MCF 10A (cell line): ENCODE data around the gene FAM209A. TPM values are rescaled to one million over a fixed set of nuclear protein-coding genes. Genes with fewer than 3 reads are reported as not detected.
"Not testable (repeated sequence)": the region's sequence is repeated elsewhere in the genome, so short reads cannot be mapped to it uniquely, and the experiment has no call there.

Source experiments
- Bru-seq: library from RNA; stranded (reverse); fragments of 400-500 nt; gene quantifications from one replicate; lab custom pipeline; 2021; lab: Mats Ljungman, UMichigan
- BruChase-seq, 2 experiments: library from RNA; stranded (reverse); fragments of 400-500 nt; gene quantifications; one replicate each; lab custom pipeline; 2021; lab: Mats Ljungman, UMichigan
- BruUV-seq: library from RNA; stranded (reverse); fragments of 400-500 nt; replicated peaks from 2 replicates; lab custom pipeline; 2021; lab: Mats Ljungman, UMichigan
- CTCF ChIA-PET: fragments of 300-600 bp; sonication (Branson Sonifier 250); formaldehyde crosslinking; extraction: SDS; loops from one replicate; lab custom pipeline; 2021; ENCODE audit warnings: antibody characterized with exemption, inconsistent platforms; lab: Yijun Ruan, JAX
- POLR2A ChIA-PET: fragments of 300-600, 350-650 bp; sonication (Branson Sonifier 250); formaldehyde crosslinking; extraction: SDS; loops from one replicate; lab custom pipeline; 2020; ENCODE audit warnings: antibody characterized with exemption, inconsistent platforms; lab: Yijun Ruan, JAX
- DNase-seq: peaks from one replicate; pipeline ENCODE4 v3.0.0-alpha.2; 2018; ENCODE audit not compliant: unreplicated experiment
- H3K27ac Mint-ChIP-seq: one replicate; pipeline ENCODE4 v1.8.0; 2022; ENCODE audit warnings: mild to moderate bottlenecking, low read depth, mixed read lengths; ENCODE audit not compliant: unreplicated experiment
- H3K27me3 Mint-ChIP-seq: one replicate; pipeline ENCODE4 v1.8.0; 2022; ENCODE audit warnings: mixed read lengths; ENCODE audit not compliant: insufficient read depth, unreplicated experiment
- H3K36me3 Mint-ChIP-seq: one replicate; pipeline ENCODE4 v1.8.0; 2022; ENCODE audit warnings: mild to moderate bottlenecking, moderate library complexity, mixed read lengths; ENCODE audit not compliant: insufficient read depth, unreplicated experiment
- H3K4me1 Mint-ChIP-seq: one replicate; pipeline ENCODE4 v1.8.0; 2022; ENCODE audit warnings: mixed read lengths; ENCODE audit not compliant: insufficient read depth, unreplicated experiment
- H3K4me3 Mint-ChIP-seq: one replicate; pipeline ENCODE4 v1.8.0; 2022; ENCODE audit warnings: mild to moderate bottlenecking, moderate library complexity, mixed read lengths; ENCODE audit not compliant: unreplicated experiment
- H3K9me3 Mint-ChIP-seq: one replicate; pipeline ENCODE4 v1.8.0; 2022; ENCODE audit warnings: mixed read lengths; ENCODE audit not compliant: unreplicated experiment
- CTCF ChIP-seq: fragments of 200-600 bp; IDR thresholded peaks from one replicate; pipeline ENCODE4 v1.8.0; 2022; ENCODE audit warnings: antibody characterized with exemption, mild to moderate bottlenecking; ENCODE audit not compliant: unreplicated experiment
- intact Hi-C: fragments of 100-400 bp; cut with micrococcal nuclease; formaldehyde crosslinking; loops from 2 replicates; pipeline ENCODE4 v1.14.1; 2022
- long read RNA-seq: library from polyadenylated mRNA; stranded (forward); transcript quantifications from one replicate; pipeline ENCODE4 v2.0.0, GENCODE V29; 2022
- total RNA-seq: library from RNA; stranded (reverse); gene quantifications from 2 replicates; pipeline ENCODE4 v1.2.3, GENCODE V29; 2022

The FAM209A gene
- 0.42 TPM in 1 of 2 replicates, not detected in the other for total RNA-seq
- Bru-seq, nascent RNA = percentile 38 among the genes with signal in this experiment
- percentile 45 among the genes with signal in this experiment for BruChase-seq, experiment 1, labeled RNA remaining after a 6-hour chase
- BruChase-seq, experiment 2, labeled RNA remaining after a 2-hour chase = percentile 46 among the genes with signal in this experiment
- long read RNA-seq, partial matches to known transcripts = 0 of 12 reads
- long read RNA-seq, other reads (novel, unspliced or antisense) = 12 of 12 reads

- Mint-ChIP-seq H3K27me3 (peaks cover 22% of the 10 kb centered on the region), H3K36me3 (peaks cover 22% of the 10 kb centered on the region)
- DNase-seq, H3K4me1 Mint-ChIP-seq, POLR2A ChIA-PET, H3K4me3 Mint-ChIP-seq, BruUV-seq, H3K27ac Mint-ChIP-seq, intact Hi-C loops, H3K9me3 Mint-ChIP-seq: not testable (repeated sequence)
- CTCF ChIA-PET = interaction anchor here (1.2 kb wide), 1 partner anchor 537 kb away, joined by 3 read pairs; no protein-coding TSS in a partner anchor
Measured at GRCh38 chr20:56524444-56524843, at the start of gene FAM209A. Gene FAM209A (plus strand): TSS chr20:56524744. CDS start chr20:56524809, 65 bp downstream.

GRCh38 chr20:56483970-56484369, 40.6 kb upstream of the FAM209A start:
- H3K9me3 Mint-ChIP-seq = no peaks in the 10 kb centered on the region
- no peak overlapping the region for H3K27ac Mint-ChIP-seq
- H3K36me3 Mint-ChIP-seq = peaks cover 86% of the 10 kb centered on the region
- no peak overlapping the region for H3K4me3 Mint-ChIP-seq
- H3K4me1 Mint-ChIP-seq = no peaks in the 10 kb centered on the region
- intact Hi-C loops = no loop called here
- ChIA-PET CTCF (no interaction called here), POLR2A (no interaction called here)
- no TSS peak for BruUV-seq
- DNase-seq = no peak
- no peak for TF ChIP-seq CTCF
- no peaks in the 10 kb centered on the region for H3K27me3 Mint-ChIP-seq

- no peak overlapping the region for H3K27ac Mint-ChIP-seq
- H3K36me3 Mint-ChIP-seq = peaks cover 88% of the 10 kb centered on the region
- BruUV-seq = no TSS peak
- CTCF ChIA-PET = interaction anchor here (0.6 kb wide), 1 partner anchor 859 kb away, joined by 3 read pairs; no protein-coding TSS in a partner anchor
- no peaks in the 10 kb centered on the region for H3K9me3 Mint-ChIP-seq
- H3K4me1 Mint-ChIP-seq = no peaks in the 10 kb centered on the region
- no peak overlapping the region for H3K4me3 Mint-ChIP-seq
- DNase-seq = no peak
- H3K27me3 Mint-ChIP-seq = no peaks in the 10 kb centered on the region
- intact Hi-C loops = no loop called here
- POLR2A ChIA-PET = no interaction called here
- TF ChIP-seq CTCF = no peak
Measured at GRCh38 chr20:56487216-56487615, 37.3 kb upstream of the FAM209A start.

GRCh38 chr20:56488566-56488965, 36.0 kb upstream of the FAM209A start:
- BruUV-seq = no TSS peak
- CTCF ChIA-PET = interaction anchor here (0.6 to 1.0 kb wide), 3 partner anchors 61 to 91 kb away, joined by 3 to 5 read pairs (median 3); no protein-coding TSS in a partner anchor
- no peak for DNase-seq
- no peaks in the 10 kb centered on the region for H3K27me3 Mint-ChIP-seq
- intact Hi-C loops = no loop called here
- H3K36me3 Mint-ChIP-seq = peaks cover 91% of the 10 kb centered on the region
- H3K27ac Mint-ChIP-seq = no peak overlapping the region
- no peaks in the 10 kb centered on the region for H3K9me3 Mint-ChIP-seq
- TF ChIP-seq CTCF = no peak
- no peaks in the 10 kb centered on the region for H3K4me1 Mint-ChIP-seq
- POLR2A ChIA-PET = no interaction called here
- H3K4me3 Mint-ChIP-seq = no peak overlapping the region
